Stimulated activated CD8-positive, alpha-beta memory T cell treated with anti-CD3 and anti-CD28 coated beads, Interleukin-15, amount 100 ng/mL, for 4 hours (primary cell): ENCODE results near the gene MYO7A.

ENCODE experiments used
- DNase-seq, 2 donors: peaks; one replicate each; pipeline ENCODE4 v3.0.0-alpha.2; 2020; ENCODE audit warnings: low read depth in 2 of 2

Gene MYO7A

GRCh38 chr11:77111946-77112345 is 16.1 kb upstream of the MYO7A start:
- DNase-seq = no peak

- no peak for DNase-seq
Measured at GRCh38 chr11:77112641-77113381, 15.2 kb upstream of the MYO7A start.

- no peak for DNase-seq
Measured at GRCh38 chr11:77113382-77114088, 14.5 kb upstream of the MYO7A start.

- DNase-seq = no peak
Measured at GRCh38 chr11:77114089-77114463, 14.0 kb upstream of the MYO7A start.

- DNase-seq = no peak
Measured at GRCh38 chr11:77115181-77115611, 12.8 kb upstream of the MYO7A start.

GRCh38 chr11:77115956-77116355 is 12.1 kb upstream of the MYO7A start:
- DNase-seq = no peak

- no peak for DNase-seq
Measured at GRCh38 chr11:77117492-77117891, 10.6 kb upstream of the MYO7A start.

- no peak for DNase-seq
Measured at GRCh38 chr11:77118086-77118485, 10.0 kb upstream of the MYO7A start.

GRCh38 chr11:77118971-77119370 is 9.1 kb upstream of the MYO7A start:
- DNase-seq = no peak

- DNase-seq = no peak
Measured at GRCh38 chr11:77119531-77119936, 8.5 kb upstream of the MYO7A start.

GRCh38 chr11:77120571-77120970 is 7.5 kb upstream of the MYO7A start:
- DNase-seq = no peak

GRCh38 chr11:77121096-77121640 is 6.9 kb upstream of the MYO7A start:
- DNase-seq = no peak

GRCh38 chr11:77121876-77122575 is 6.0 kb upstream of the MYO7A start:
- DNase-seq = no peak

- no peak for DNase-seq
Measured at GRCh38 chr11:77122576-77123212, 5.4 kb upstream of the MYO7A start.

GRCh38 chr11:77123591-77123990 is 4.5 kb upstream of the MYO7A start:
- DNase-seq = no peak

GRCh38 chr11:77124041-77124440 is 4.0 kb upstream of the MYO7A start:
- DNase-seq = no peak

GRCh38 chr11:77124488-77124887 is 3.6 kb upstream of the MYO7A start:
- DNase-seq = no peak

GRCh38 chr11:77125191-77125590 is 2.9 kb upstream of the MYO7A start:
- no peak for DNase-seq

- DNase-seq = no peak
Measured at GRCh38 chr11:77125695-77126094, 2.4 kb upstream of the MYO7A start.

GRCh38 chr11:77126156-77126775 is 1.8 kb upstream of the MYO7A start:
- no peak for DNase-seq

GRCh38 chr11:77126861-77127234 is 1.2 kb upstream of the MYO7A start:
- DNase-seq = no peak
